KMS-11 (cell line): ENCODE results near the gene SUDS3.

Experiments
- H2AFZ ChIP-seq: fragments of 200-600 bp; sonication (generic); 2 replicates; pipeline ENCODE4 v1.6.1; 2016; ENCODE audit warnings: antibody characterized with exemption, mixed run types, low read depth
- H3K27ac ChIP-seq: fragments of 200-600 bp; sonication (generic); 2 replicates; pipeline ENCODE4 v1.6.1; 2016; ENCODE audit warnings: mild to moderate bottlenecking, mixed run types
- H3K27me3 ChIP-seq: fragments of 200-600 bp; sonication (generic); 2 replicates; pipeline ENCODE4 v1.6.1; 2017; ENCODE audit warnings: mild to moderate bottlenecking, low read depth, mixed run types, moderate library complexity; ENCODE audit not compliant: insufficient read depth
- H3K36me3 ChIP-seq: fragments of 200-600 bp; sonication (generic); 2 replicates; pipeline ENCODE4 v1.6.1; 2017; ENCODE audit warnings: mild to moderate bottlenecking, mixed run types; ENCODE audit not compliant: insufficient read depth
- H3K4me1 ChIP-seq: fragments of 200-600 bp; sonication (generic); 2 replicates; pipeline ENCODE4 v1.6.1; 2016; ENCODE audit warnings: mild to moderate bottlenecking, low read depth, mixed run types; ENCODE audit not compliant: poor library complexity, severe bottlenecking
- H3K4me2 ChIP-seq: fragments of 200-600 bp; sonication (generic); 2 replicates; pipeline ENCODE4 v1.7.0; 2016; ENCODE audit warnings: mild to moderate bottlenecking, mixed run types
- H3K4me3 ChIP-seq: fragments of 200-600 bp; sonication (generic); IDR thresholded peaks from 2 replicates; pipeline ENCODE4 v1.6.1; 2017; ENCODE audit warnings: low read depth, low read length, mixed read lengths; ENCODE audit not compliant: insufficient read depth
- H3K79me2 ChIP-seq: fragments of 200-600 bp; sonication (generic); 2 replicates; pipeline ENCODE4 v1.6.1; 2016; ENCODE audit warnings: low read depth, mixed run types; ENCODE audit not compliant: insufficient read depth
- H3K9ac ChIP-seq: fragments of 200-600 bp; sonication (generic); 2 replicates; pipeline ENCODE4 v1.6.1; 2016; ENCODE audit warnings: mild to moderate bottlenecking, mixed run types
- H4K20me1 ChIP-seq: fragments of 200-600 bp; sonication (generic); 2 replicates; pipeline ENCODE4 v1.6.1; 2016; ENCODE audit warnings: mild to moderate bottlenecking, mixed run types; ENCODE audit not compliant: insufficient read depth
- TF ChIP-seq, protein P1 (sequence below): fragments of 200-600 bp; sonication (generic); conservative IDR thresholded peaks from 2 replicates; pipeline ENCODE4 v1.6.1; 2017; ENCODE audit warnings: low read depth, mild to moderate bottlenecking, antibody characterized with exemption, low read length, moderate library complexity, mixed read lengths

Gene SUDS3

DNA sequence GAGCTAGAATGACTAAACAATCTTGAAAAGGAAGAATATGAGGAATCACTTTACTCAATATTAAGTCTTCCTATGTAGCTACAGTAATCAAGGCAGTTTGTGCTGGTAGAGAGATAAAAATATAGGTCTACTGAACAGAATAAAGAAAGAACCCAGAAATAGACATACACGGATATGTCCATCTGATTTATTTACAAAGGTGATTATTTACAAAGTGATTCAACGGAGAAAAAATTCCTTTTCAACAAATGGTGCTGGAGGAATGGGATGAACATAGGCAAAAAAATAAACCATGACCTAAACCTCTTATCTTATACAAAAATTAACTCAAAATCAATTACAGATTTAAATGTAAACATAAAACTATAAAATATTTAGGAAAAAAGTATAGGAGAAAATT is 40.2 kb upstream of the SUDS3 start:
- no peak overlapping the region for H3K27ac ChIP-seq
- H3K9ac ChIP-seq: no peak overlapping the region
- peaks cover 4% of the 10 kb centered on the region for H3K4me1 ChIP-seq
- H4K20me1 ChIP-seq: no peaks in the 10 kb centered on the region
- no peaks in the 10 kb centered on the region for H3K36me3 ChIP-seq
- H3K4me2 ChIP-seq: no peak overlapping the region
- TF ChIP-seq, protein P1, sequence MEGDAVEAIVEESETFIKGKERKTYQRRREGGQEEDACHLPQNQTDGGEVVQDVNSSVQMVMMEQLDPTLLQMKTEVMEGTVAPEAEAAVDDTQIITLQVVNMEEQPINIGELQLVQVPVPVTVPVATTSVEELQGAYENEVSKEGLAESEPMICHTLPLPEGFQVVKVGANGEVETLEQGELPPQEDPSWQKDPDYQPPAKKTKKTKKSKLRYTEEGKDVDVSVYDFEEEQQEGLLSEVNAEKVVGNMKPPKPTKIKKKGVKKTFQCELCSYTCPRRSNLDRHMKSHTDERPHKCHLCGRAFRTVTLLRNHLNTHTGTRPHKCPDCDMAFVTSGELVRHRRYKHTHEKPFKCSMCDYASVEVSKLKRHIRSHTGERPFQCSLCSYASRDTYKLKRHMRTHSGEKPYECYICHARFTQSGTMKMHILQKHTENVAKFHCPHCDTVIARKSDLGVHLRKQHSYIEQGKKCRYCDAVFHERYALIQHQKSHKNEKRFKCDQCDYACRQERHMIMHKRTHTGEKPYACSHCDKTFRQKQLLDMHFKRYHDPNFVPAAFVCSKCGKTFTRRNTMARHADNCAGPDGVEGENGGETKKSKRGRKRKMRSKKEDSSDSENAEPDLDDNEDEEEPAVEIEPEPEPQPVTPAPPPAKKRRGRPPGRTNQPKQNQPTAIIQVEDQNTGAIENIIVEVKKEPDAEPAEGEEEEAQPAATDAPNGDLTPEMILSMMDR: no peak
- no peaks in the 10 kb centered on the region for H3K27me3 ChIP-seq
- no peak overlapping the region for H2AFZ ChIP-seq
- no peak overlapping the region for H3K4me3 ChIP-seq
- no peaks in the 10 kb centered on the region for H3K79me2 ChIP-seq

DNA sequence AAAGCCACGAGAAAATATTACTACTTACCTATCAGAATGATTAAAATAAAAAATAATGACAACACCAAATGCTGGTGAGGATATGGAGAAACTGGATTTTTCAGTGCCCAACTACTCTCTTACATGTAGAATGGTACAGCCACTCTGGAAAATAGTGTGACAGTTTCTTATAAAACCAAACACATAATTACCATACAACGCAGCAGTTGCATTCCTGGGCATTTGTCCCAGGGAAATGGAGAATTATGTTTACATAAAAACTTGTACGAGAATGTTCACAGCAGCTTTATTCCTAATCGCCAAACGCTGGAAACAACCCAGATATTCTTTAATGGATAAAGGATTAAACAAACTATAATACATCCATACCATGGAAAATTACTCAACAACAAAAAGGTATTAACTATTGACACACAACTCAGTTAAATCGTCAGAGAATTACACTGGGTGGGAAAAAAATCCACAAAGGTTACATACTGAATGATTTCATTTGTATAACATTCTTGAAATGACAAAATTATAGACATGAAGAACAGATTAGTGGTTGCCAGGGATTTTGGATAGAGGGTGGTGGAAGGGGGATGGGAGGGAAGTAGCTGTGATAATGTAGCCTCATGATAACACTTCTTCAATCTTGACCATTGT is 39.0 kb upstream of the SUDS3 start:
- Histone ChIP-seq H3K27ac (no peak overlapping the region), H2AFZ (no peak overlapping the region), H3K4me1 (peaks cover 4% of the 10 kb centered on the region), H3K9ac (no peak overlapping the region), H3K79me2 (no peaks in the 10 kb centered on the region), H3K4me3 (no peak overlapping the region), H3K27me3 (no peaks in the 10 kb centered on the region), H3K4me2 (no peak overlapping the region), H4K20me1 (no peaks in the 10 kb centered on the region), H3K36me3 (no peaks in the 10 kb centered on the region)
- TF ChIP-seq, protein P1: no peak

DNA sequence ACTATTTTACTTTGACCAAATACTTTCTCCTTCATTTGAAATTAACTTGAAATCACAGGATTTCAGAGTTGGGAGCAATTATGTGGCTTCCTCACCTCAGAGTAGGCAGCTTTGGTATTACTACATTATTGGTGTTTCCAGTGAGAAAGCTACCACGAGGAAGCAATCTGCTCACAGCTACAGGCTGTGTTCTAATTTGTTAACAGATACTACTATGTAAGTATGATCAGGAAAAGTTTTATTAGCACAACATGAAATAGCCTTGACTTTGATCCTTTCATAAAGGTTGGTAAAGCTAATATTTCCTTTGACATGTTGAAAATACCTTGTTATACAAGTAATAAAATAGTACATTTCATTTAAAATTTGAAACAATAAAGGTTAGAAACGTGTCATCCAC is 34.3 kb upstream of the SUDS3 start:
- Histone ChIP-seq H3K9ac (no peak overlapping the region), H3K4me2 (no peak overlapping the region), H3K4me3 (no peak overlapping the region), H3K27me3 (no peaks in the 10 kb centered on the region), H4K20me1 (no peaks in the 10 kb centered on the region), H3K27ac (no peak overlapping the region), H3K79me2 (no peaks in the 10 kb centered on the region), H3K36me3 (no peaks in the 10 kb centered on the region), H3K4me1 (no peaks in the 10 kb centered on the region), H2AFZ (no peak overlapping the region)
- TF ChIP-seq, protein P1: no peak

DNA sequence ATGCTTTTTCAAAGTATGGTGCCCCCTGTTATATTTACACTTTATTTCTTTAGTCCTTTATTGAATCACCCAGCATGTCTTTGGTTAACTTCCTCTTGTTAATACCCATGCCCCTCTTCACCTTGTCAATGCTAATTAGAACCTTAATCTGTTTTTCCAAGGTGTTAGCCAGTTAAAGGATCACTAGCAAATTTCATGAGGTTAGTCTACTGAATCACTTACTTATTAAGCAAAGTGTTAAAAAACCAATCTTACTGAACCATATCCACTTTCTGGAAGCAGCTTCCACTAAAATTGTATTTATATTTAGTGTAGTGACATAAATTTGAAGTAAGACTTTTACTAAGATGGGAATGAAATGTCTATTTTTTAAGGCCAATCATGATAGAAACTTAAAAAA is 31.5 kb upstream of the SUDS3 start:
- H4K20me1 ChIP-seq: no peaks in the 10 kb centered on the region
- H3K79me2 ChIP-seq: no peaks in the 10 kb centered on the region
- no peak overlapping the region for H3K27ac ChIP-seq
- H3K9ac ChIP-seq: no peak overlapping the region
- H3K36me3 ChIP-seq: no peaks in the 10 kb centered on the region
- H2AFZ ChIP-seq: no peak overlapping the region
- no peaks in the 10 kb centered on the region for H3K4me1 ChIP-seq
- no peaks in the 10 kb centered on the region for H3K27me3 ChIP-seq
- no peak overlapping the region for H3K4me2 ChIP-seq
- H3K4me3 ChIP-seq: no peak overlapping the region
- TF ChIP-seq, protein P1: no peak
